HG02852 (cell line): ENCODE results near the gene SH2D3A.
"Not testable (repeated sequence)": the region's sequence is repeated elsewhere in the genome, so short reads cannot be mapped to it uniquely, and the experiment has no call there.

Experiments used
- ATAC-seq: cut with Tn5 transposase; IDR thresholded peaks from one replicate; pipeline ENCODE4 v1.9.1; 2021; ENCODE audit warnings: mild to moderate bottlenecking, moderate library complexity; ENCODE audit not compliant: unreplicated experiment

SH2D3A gene

DNA sequence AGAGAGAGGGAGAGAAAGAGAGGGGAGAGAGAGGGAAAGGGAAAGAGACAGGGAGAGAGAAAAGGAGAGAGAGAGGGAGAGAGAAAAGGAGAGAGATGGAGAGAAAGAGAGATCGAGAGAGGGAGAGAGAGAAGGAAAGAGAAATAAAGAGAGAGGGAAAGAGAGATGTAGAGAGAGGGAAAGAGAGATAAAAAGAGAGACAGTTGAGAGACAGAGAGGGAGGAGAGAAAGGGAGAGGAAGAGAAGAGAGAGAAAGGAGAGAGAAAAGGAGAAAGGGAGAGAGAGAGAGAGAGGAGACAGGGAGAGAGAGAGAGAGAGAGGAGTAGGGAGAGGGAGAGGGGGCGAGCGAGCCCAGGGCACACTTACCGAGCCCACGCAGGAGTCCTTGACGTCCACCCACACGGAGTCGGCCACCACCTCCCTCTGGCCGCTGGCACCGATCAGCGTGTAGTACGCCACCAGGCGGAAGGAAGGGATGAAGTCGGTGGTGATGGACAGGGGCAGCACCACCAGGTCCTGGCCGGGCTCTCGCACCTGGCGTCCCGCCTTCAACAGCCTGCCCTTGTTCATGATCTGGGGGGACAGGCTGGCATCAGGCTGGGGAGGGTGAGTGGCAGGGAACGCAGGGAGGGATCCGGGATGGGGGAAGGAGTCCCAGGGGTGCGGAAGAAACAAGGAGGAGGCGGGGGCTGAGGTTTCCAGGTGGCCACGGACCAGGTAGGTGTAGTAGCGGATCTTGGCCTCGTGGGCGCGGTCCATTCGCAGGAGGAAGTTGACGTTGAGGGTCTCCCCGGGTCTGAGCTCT is 56.8 kb downstream of the SH2D3A start:
- no peak for ATAC-seq

DNA sequence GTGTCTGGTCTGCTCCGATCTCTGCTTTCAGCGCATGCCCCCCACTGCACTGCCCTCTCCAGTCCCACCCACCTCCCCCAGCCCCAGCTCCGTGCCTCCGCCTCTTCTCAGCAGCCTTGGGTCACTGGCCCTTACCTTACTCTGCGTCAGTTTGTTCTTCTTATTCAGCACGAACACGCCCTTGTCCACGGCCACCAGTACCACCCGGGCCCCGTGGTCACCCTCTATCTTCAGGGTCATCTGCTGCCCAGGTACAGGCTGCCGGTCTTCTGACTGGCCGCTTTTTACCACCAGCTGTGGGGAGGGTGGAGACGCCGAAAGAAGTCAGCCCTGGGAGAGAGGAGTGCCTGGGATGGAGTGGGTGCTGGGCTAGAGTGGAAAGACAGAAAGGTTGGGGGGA is 57.7 kb downstream of the SH2D3A start:
- no peak for ATAC-seq

DNA sequence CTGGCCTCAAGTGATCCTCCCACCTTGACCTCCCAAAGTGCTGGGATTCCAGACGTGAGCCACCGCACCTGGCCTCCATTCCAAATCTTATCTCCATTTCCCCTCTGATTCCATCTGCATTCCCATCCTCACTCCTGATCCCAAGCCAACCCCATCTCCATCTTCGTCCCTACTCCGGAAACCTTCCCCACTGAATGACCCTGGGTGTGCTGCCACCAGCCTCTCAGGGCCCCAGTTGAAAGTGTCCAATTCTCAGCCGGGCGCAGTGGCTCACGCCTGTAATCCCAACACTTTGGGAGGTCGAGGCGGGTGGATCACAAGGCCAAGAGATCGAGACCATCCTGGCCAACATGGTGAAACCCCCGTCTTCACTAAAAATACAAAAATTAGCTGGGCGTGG is 58.3 kb downstream of the SH2D3A start:
- not testable (repeated sequence) for ATAC-seq

DNA sequence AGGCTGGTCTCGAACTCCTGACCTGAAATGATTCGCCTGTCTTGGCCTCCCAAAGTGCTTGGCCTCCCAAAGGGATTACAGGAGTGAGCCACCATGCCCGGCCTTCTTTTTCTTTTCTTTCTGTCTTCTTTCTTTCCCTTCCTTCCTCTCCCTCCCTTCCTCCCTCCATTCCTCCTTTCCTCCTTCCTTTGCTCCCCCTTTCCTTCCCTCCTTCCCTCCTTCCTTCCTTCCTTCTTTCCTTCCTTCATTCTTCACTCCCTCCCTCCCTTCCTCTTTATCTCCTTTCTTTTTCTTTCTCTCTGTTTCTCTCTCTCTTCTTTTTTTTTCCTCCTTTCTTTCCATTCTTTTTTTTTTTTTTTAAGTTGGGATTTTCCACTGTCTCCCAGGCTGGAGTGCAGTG is 58.9 kb downstream of the SH2D3A start:
- no peak for ATAC-seq

DNA sequence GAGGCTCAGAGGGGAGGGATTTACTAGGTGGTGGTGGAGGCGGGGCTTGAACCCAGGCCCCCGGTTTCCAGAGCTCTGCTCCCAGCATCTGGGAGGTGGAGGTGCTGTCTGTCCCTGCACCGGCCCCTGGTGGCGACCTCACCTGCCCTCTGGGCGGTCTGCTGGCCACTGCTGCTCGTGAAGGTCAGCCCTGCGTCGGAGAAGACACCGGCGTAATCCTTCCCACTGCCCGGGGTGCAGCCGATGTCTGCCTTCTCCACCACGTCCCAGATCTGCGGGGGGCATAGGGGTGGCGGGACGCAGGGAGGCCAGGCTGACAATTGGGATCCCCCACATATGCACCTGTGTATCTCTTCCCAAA is 59.6 kb downstream of the SH2D3A start:
- ATAC-seq: no peak

DNA sequence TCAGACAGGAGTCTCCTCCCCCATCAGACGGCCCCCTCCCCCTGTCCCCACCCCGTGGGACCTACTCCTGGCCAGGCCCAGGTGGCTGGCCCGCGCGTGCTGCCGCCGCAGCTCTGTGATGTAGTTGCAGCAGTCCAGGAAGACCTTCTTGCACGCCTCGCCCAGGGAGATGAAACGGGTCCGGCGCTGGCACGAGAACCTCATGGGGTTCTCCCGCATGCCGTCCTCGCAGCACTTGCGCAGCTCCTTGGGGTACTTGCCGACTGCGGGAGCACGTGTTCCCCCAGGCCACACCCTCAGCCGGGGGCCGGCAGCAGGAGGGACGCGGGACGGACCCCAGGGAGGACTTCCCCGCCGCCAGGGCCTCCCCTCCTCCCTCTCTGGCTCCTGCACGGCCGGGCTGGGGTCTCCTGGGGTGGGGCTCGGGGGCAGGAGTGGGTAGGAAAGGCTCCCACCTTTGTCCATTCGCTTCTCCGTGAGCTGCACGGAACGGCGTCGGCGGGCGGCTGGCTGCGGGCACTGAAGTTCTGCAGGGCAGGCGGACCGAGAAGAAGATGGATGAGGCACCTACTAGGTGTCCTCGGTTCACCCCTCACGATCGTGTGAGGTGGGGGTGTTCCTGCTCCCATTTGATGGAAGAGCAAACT is 60.1 kb downstream of the SH2D3A start:
- ATAC-seq: no peak

DNA sequence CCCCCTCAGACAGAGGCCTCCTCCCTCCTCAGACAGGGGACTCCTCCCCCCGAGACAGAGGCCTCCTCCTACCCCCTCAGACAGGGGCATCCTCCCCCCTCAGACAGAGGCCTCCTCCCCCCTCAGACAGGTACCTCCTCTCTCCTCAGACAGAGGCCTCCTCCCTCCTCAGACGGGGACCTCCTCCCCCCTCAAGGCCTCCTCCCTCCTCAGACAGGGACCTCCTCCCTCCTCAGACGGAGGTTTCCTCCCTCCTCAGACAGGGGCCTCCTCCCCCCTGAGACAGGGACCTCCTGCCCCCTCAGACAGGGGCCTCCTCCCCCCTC is 60.6 kb downstream of the SH2D3A start:
- no peak for ATAC-seq

DNA sequence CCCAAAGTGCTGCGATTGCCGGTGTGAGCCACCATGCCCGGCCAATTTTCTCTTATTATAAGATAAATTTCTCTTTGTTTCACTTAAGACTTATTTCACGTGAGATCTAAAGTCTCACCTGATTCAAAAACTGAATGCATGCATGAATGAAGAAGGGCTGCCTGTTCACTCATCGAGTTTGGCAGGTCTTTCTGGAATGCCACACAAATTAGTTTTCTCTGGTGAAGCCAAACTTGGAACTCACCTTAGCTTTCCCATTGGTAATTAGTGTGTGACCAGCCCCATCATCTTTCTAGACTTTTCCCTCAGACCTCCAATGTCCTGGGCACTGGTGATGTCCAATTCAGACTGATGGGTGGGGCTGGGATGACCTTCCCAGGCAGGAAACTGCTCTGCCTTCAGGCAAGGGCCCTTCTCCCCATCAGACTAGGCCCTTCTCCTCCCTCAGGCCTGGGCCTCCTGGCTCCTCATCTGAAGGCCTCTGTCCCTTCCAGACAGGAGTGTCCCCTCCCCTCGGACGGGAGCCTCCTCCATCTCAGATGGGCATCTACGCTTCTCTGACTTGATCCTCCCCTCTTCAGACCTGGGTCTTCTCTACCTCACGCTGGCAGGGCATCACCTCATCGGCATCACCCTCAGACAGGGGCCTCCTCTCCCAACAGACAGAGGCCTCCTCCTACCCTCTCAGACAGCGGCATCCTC is 61.2 kb downstream of the SH2D3A start:
- ATAC-seq: no peak
